GM18498 (cell line): Measurements from ENCODE around the gene ART5.
"Not testable (repeated sequence)": the region's sequence is repeated elsewhere in the genome, so short reads cannot be mapped to it uniquely, and the experiment has no call there.

Experiments used
- ATAC-seq: cut with Tn5 transposase; IDR thresholded peaks from one replicate; pipeline ENCODE4 v1.9.1; 2021; ENCODE audit warnings: mild to moderate bottlenecking, moderate library complexity; ENCODE audit not compliant: unreplicated experiment

ART5 gene

GRCh38 chr11:3623767-3624458, 17.9 kb downstream of the ART5 start:
- no peak for ATAC-seq

DNA sequence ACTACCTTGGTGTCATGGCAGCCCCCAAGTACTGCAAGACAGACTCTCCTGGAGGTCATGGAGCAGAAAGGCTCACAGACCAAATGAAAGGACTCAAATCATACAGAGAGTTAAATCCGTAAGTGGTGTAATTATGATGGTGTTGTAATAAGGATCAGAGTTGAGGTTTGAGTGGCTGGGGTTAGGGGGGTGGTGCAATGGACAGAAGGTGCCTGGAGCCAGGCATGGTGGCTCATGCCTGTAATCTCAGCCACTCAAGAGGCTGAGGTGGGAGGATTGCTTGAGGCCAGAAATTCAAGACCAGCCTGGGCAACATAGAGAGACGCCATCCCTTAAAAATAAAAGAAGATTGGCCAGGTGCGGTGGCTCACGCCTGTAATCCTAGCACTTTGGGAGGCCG, 18.7 kb downstream of the ART5 start:
- ATAC-seq = no peak

GRCh38 chr11:3622521-3622920, 19.3 kb downstream of the ART5 start:
- no peak for ATAC-seq

- no peak for ATAC-seq
These were observed 23.8 kb downstream of the ART5 start for GRCh38 chr11:3617990-3618389.

GRCh38 chr11:3616721-3617460, 24.9 kb downstream of the ART5 start:
- no peak for ATAC-seq

DNA sequence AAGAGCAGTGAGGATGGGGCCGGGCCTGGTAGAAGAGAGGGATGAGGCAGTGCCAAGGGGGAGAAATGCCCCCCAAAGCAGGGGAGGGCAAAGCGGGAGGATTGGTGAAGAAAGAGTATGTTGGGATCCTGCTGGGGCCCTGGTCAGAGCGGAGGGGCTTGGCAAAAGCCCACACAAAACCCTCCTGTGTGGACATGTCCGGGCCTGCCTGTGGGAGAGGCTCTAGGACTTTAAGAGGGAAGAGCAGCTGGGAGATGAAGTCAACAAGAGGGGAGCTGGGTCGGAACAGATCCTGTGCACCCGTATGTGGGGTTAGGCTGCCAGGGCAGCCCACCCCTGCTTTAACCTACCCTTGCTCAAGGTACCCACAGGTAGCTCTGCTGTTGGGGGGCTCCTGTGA, 25.8 kb downstream of the ART5 start:
- ATAC-seq = no peak

DNA sequence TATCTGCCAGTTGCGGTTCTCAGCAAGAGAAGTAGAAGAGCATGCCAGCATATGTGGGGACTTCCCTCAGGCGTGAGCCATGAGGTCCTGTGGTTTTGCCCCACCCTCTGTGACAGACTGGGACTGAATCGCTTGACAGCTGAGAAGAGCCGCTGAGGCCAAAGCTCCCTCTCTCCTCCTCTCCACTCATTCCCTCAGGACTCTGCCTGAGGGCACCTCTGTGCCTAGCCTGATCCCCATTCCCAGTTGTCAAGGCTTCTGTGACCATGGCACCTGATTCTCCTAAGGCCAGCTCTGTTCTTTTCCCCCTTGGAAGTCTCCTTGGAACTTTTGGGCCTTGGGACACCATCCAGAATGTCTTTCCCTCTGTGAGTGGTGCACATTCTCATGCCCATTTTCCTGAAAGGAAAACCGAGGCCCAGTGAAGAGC, 27.0 kb downstream of the ART5 start:
- ATAC-seq = peak; percentile 78

DNA sequence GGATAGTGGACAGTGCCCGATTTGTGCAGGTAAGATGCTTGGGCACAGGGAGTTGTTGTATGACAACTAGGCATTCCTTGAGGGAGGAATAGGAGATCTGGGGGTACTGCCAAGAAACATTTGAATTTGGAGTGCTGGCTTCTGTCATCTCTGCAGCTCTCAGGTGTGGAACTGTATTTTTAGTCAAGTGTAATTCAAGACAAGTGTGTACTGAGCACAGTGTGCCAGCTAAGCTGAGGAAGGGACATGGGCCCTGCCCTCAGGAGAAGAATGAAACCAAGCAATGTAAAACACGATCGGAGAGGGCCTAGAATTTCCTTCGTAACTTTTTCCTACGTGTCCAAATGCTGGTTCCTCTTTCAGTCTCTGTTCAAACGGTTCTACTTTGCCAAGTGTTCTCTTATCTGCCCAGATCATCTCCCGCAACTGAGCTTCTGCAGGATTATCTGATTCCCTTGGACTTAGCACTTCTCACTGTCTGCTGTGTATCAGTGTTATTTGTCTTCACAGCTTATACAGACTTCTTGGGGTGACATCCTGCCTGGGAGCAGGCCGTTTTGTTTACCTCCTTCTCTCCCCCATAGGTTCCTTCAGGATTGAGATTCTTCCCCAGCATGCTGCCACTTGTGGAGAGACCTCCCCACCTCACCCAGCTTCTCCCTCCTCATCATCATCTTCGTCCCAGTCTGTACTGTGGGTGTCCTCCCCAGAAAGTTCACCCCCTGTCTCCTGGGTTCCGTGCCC, 27.6 kb downstream of the ART5 start:
- no peak for ATAC-seq

- ATAC-seq = no peak
These were observed 29.7 kb downstream of the ART5 start for GRCh38 chr11:3611976-3612678.

- no peak for ATAC-seq
These were observed 30.9 kb downstream of the ART5 start for GRCh38 chr11:3610846-3611245.

DNA sequence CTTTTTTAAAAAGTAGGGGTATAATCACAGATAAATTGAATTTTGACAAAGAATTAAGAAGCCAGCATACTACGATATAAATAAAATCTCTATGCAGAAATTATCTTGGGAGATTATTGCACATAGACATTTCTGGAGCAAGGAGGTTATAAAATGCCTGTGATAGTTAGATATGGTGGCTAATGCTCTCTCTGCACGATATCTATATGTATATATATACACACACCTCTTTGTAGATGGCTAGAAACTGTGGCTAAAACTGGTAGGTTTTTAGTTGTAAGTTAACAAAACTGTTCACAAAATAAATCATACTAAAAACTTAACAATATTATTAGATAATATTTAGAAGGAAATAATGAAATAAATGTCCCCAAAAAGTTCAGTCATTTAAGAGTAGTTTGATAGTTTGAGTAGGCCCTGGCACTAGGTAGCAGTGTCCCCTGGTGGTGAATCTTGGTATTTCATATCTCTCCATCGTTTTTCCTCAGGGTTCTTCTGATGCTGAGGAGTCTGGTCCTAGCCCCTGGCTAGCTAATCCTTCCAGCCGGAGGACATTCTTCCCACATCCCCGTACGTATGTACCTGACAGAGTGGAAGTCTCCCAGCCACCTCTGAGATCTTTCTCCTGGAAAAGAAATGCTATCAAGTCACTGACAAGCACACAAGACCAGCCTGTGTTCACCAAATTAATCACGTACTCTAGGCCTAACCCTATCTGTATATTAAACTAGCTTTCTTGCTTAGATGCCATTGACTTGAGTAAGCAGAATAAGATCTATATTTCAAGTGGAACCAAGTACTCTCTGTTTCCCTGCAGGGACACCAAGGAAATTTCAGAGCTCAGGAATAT, 32.2 kb downstream of the ART5 start:
- peak; percentile 64 for ATAC-seq

GRCh38 chr11:3605771-3606203, 36.0 kb downstream of the ART5 start:
- no peak for ATAC-seq

GRCh38 chr11:3605283-3605662, 36.5 kb downstream of the ART5 start:
- no peak for ATAC-seq

DNA sequence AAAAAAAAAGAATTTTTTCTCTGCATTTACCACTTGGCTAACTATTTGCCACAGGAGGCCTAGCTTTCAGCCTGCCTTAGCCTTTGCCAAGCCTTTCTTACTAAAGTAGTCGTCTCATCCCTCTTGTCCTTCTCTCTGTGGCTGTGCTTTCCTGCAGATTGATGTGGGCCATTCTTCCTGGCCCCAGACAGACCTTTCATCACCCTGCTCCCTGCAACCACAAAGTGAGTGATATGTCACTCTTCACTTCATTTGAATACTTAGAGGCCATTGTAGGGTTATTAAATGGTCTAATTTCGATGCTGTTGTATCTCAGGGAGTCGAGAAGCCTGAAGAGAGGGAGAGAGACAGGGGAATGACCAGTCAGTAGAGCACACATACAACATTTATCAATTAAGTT, 37.6 kb downstream of the ART5 start:
- ATAC-seq = no peak

- not testable (repeated sequence) for ATAC-seq
These were observed 41.6 kb downstream of the ART5 start for GRCh38 chr11:3600201-3600600.

- ATAC-seq = not testable (repeated sequence)
These were observed 44.0 kb downstream of the ART5 start for GRCh38 chr11:3597743-3598142.

DNA sequence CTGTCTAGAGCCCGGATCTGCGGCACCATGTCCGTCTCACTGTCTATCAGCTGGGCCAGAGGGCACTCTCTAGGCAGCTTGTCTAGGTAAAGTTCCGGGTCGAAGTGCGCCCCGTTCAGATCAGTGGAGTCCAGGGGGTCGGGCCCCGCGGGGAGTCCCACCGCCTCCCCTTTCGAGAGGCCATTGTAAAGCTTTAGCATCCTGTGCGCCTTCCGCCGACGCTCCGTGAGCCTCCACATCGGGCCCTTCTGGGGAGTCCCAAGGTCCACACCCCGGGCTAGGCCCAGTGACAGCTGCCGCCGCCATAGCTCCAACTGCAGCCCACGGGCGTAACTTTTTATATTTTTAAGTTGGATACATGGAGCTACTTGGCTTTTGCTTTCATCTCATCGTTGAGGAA, 50.5 kb downstream of the ART5 start:
- ATAC-seq = not testable (repeated sequence)

GRCh38 chr11:3590193-3590592, 51.6 kb downstream of the ART5 start:
- ATAC-seq = not testable (repeated sequence)

- ATAC-seq = not testable (repeated sequence)
These were observed 53.0 kb downstream of the ART5 start for GRCh38 chr11:3588776-3589175.
